Testis (tissue), 3 donors: ENCODE results near the gene LRP1B. TPM values are rescaled to one million over a fixed set of nuclear protein-coding genes. Genes with fewer than 3 reads are reported as not detected.

ENCODE experiments used
- DNase-seq: peaks from one replicate; pipeline ENCODE4 v3.0.0-alpha.2; 2019
- H3K27ac ChIP-seq, 2 donors: fragments of 200-600 bp; sonication (generic); one replicate each; pipeline ENCODE4 v1.5.1; 2019
- H3K27me3 ChIP-seq: fragments of 200-600 bp; sonication (generic); one replicate; pipeline ENCODE4 v1.5.1; 2019
- H3K36me3 ChIP-seq: fragments of 200-600 bp; sonication (generic); one replicate; pipeline ENCODE4 v1.5.1; 2017; ENCODE audit warnings: low read depth; ENCODE audit errors: missing control alignments
- H3K4me1 ChIP-seq: fragments of 200-600 bp; sonication (generic); one replicate; pipeline ENCODE4 v1.5.1; 2019
- H3K4me3 ChIP-seq, 2 donors: fragments of 200-600 bp; sonication (generic); one replicate each; pipeline ENCODE4 v1.5.1; 2017 to 2019
- H3K9me3 ChIP-seq: fragments of 200-600 bp; sonication (generic); one replicate; pipeline ENCODE4 v1.5.1; 2017
- CTCF ChIP-seq, 3 experiments: fragments of 450-650 bp in 2 of 3; fragments of 200-600 bp in 1 of 3; sonication (generic) in 1 of 3; IDR thresholded peaks; one replicate each; pipeline ENCODE4 v1.5.1; 2016 to 2019; ENCODE audit warnings: antibody characterized with exemption in 3 of 3, mild to moderate bottlenecking in 2 of 3, moderate library complexity in 1 of 3
- POLR2A ChIP-seq: fragments of 450-650 bp; IDR thresholded peaks from one replicate; pipeline ENCODE4 v1.6.1; 2017; ENCODE audit warnings: antibody characterized with exemption, mild to moderate bottlenecking, moderate library complexity
- WGBS, 2 donors: methylation state at CpG; one replicate each; pipeline ENCODE4 v1.1.5; 2018; 5-methylcytosine and 5-hydroxymethylcytosine counted together
- intact Hi-C: fragments of 100-400 bp; cut with DNase I; formaldehyde crosslinking; loops from one replicate; pipeline ENCODE4 v1.15.1; 2023; ENCODE audit warnings: low total_unique reads
- polyA plus RNA-seq: library from polyadenylated mRNA; stranded (reverse); fragments of 350-450 nt; fragmentation: Illumina TruSeq; extraction: RNeasy Lipid Tissue Mini Kit (QIAGEN cat#74804); gene quantifications from one replicate; pipeline ENCODE4 v1.2.3, GENCODE V29; 2014; ENCODE audit warnings: low read depth, low replicate concordance; ENCODE audit not compliant: insufficient read depth
- total RNA-seq, 2 donors: library from RNA; depleted of rRNA; stranded (reverse); fragments of >200 nt; gene quantifications; one replicate each; pipeline ENCODE4 v1.2.3, GENCODE V29; 2016

The LRP1B gene
- total and polyA plus RNA-seq, 3 donors from 2014 or later: 0.79 to 1.9 (median 0.84) TPM

GRCh38 chr2:140880573-140880972 lies 1250.2 kb downstream of the LRP1B start:
- intact Hi-C loops: no loop called here
- no peaks in the 10 kb centered on the region for H3K9me3 ChIP-seq

GRCh38 chr2:140876015-140876414 lies 1254.8 kb downstream of the LRP1B start:
- Histone ChIP-seq H3K27ac (no peak overlapping the region), H3K9me3 (no peaks in the 10 kb centered on the region), H3K27me3 (no peaks in the 10 kb centered on the region), H3K36me3 (no peaks in the 10 kb centered on the region), H3K4me1 (no peaks in the 10 kb centered on the region), H3K4me3 (no peak overlapping the region)
- DNase-seq: no peak
- intact Hi-C loops: no loop called here
- TF ChIP-seq CTCF (IDR thresholded peaks at IDR 0.05): no peak
- no peak for TF ChIP-seq POLR2A
- WGBS, 2 donors: 97 to 98% methylated on average over 1 of the region's 1 CpG

More at GRCh38 chr2:140880573-140880972, 1250.2 kb downstream of the LRP1B start:
- Histone ChIP-seq H3K36me3 (no peaks in the 10 kb centered on the region), H3K27me3 (no peaks in the 10 kb centered on the region), H3K4me1 (no peaks in the 10 kb centered on the region), H3K27ac (no peak overlapping the region), H3K4me3 (no peak overlapping the region)
- DNase-seq: no peak
- 61 to 62% methylated on average over 1 of the region's 1 CpG for WGBS, 2 donors
- TF ChIP-seq POLR2A (no peak), CTCF (IDR thresholded peaks at IDR 0.05) (no peak)

GRCh38 chr2:140873915-140874531 lies 1256.8 kb downstream of the LRP1B start:
- Histone ChIP-seq H3K27me3 (no peaks in the 10 kb centered on the region), H3K4me3 (no peak overlapping the region), H3K9me3 (no peaks in the 10 kb centered on the region), H3K27ac (no peak overlapping the region), H3K36me3 (no peaks in the 10 kb centered on the region), H3K4me1 (no peaks in the 10 kb centered on the region)
- DNase-seq: no peak
- no peak for TF ChIP-seq POLR2A
- no peak for TF ChIP-seq CTCF (IDR thresholded peaks at IDR 0.05)
- intact Hi-C loops: no loop called here

- H3K27ac ChIP-seq: no peak overlapping the region
- TF ChIP-seq CTCF (IDR thresholded peaks at IDR 0.05): no peak
- no peak for TF ChIP-seq POLR2A
- no peaks in the 10 kb centered on the region for H3K36me3 ChIP-seq
- no peaks in the 10 kb centered on the region for H3K4me1 ChIP-seq
- intact Hi-C loops: no loop called here
- H3K4me3 ChIP-seq: no peak overlapping the region
- no peaks in the 10 kb centered on the region for H3K27me3 ChIP-seq
- H3K9me3 ChIP-seq: no peaks in the 10 kb centered on the region
- DNase-seq: no peak
These were observed 1260.9 kb downstream of the LRP1B start for GRCh38 chr2:140869925-140870324.

- no peaks in the 10 kb centered on the region for H3K27me3 ChIP-seq
- intact Hi-C loops: no loop called here
- no peak for DNase-seq
- H3K27ac ChIP-seq: no peak overlapping the region
- H3K36me3 ChIP-seq: no peaks in the 10 kb centered on the region
- no peaks in the 10 kb centered on the region for H3K4me1 ChIP-seq
- 89 to 91% methylated on average over 3 of the region's 3 CpGs for WGBS, 2 donors
- H3K4me3 ChIP-seq: no peak overlapping the region
- H3K9me3 ChIP-seq: no peaks in the 10 kb centered on the region
- TF ChIP-seq POLR2A (no peak), CTCF (IDR thresholded peaks at IDR 0.05) (no peak)
These were observed 1261.7 kb downstream of the LRP1B start for GRCh38 chr2:140869107-140869506.
